SJSA1 (cell line): ENCODE results near the gene FOXP4. TPM values are rescaled to one million over a fixed set of nuclear protein-coding genes. Genes with fewer than 3 reads are reported as not detected.

ENCODE experiments used
- DNase-seq, 2 experiments: peaks; one replicate each; pipeline ENCODE4 v3.0.0-alpha.2; 2015 to 2020; ENCODE audit warnings: low spot score in 2 of 2, low read depth in 1 of 2
- H3K27ac ChIP-seq: fragments of 250-450 bp; sonication (Bioruptor Pico); 2 replicates; pipeline ENCODE4 v1.5.1; 2020; ENCODE audit warnings: mild to moderate bottlenecking, moderate library complexity
- H3K27me3 ChIP-seq: fragments of 250-450 bp; sonication (Bioruptor Pico); replicated peaks from 2 replicates; pipeline ENCODE4 v1.5.1; 2020; ENCODE audit warnings: mild to moderate bottlenecking, moderate library complexity
- H3K36me3 ChIP-seq: fragments of 250-450 bp; sonication (Bioruptor Pico); 2 replicates; pipeline ENCODE4 v1.5.1; 2020; ENCODE audit warnings: mild to moderate bottlenecking
- H3K4me1 ChIP-seq: fragments of 250-450 bp; sonication (Bioruptor Pico); replicated peaks from 2 replicates; pipeline ENCODE4 v1.6.1; 2021; ENCODE audit warnings: mild to moderate bottlenecking
- H3K4me3 ChIP-seq: fragments of 250-450 bp; sonication (Bioruptor Pico); 2 replicates; pipeline ENCODE4 v1.5.1; 2020; ENCODE audit warnings: mild to moderate bottlenecking
- H3K9me3 ChIP-seq: fragments of 250-450 bp; sonication (Bioruptor Pico); replicated peaks from 2 replicates; pipeline ENCODE4 v1.5.1; 2020; ENCODE audit warnings: mild to moderate bottlenecking
- total RNA-seq: library from RNA; depleted of rRNA; stranded (reverse); fragments of >200 nt; shearing (Covaris generic); gene quantifications from 2 replicates; pipeline ENCODE4 v1.2.3, GENCODE V29; 2014

Gene FOXP4
- total RNA-seq, 1 experiment from 2014 or later = 5.1 TPM

GRCh38 chr6:41529049-41529448 is 17.1 kb upstream of the FOXP4 start:
- DNase-seq = no peak
- H3K4me3 ChIP-seq = no peak overlapping the region
- H3K27me3 ChIP-seq = no peaks in the 10 kb centered on the region; the same call in 1 of the 2 replicates
- H3K4me1 ChIP-seq = peaks cover 28% of the 10 kb centered on the region
- H3K9me3 ChIP-seq = no peaks in the 10 kb centered on the region
- H3K36me3 ChIP-seq = no peaks in the 10 kb centered on the region
- no peak overlapping the region for H3K27ac ChIP-seq

- Histone ChIP-seq H3K4me3 (no peak overlapping the region), H3K27ac (no peak overlapping the region), H3K9me3 (no peaks in the 10 kb centered on the region), H3K36me3 (no peaks in the 10 kb centered on the region), H3K27me3 (no peaks in the 10 kb centered on the region; the same call in 1 of the 2 replicates), H3K4me1 (peaks cover 28% of the 10 kb centered on the region)
- DNase-seq = no peak
These were observed 16.2 kb upstream of the FOXP4 start for GRCh38 chr6:41529970-41530369.

GRCh38 chr6:41530476-41530875 is 15.7 kb upstream of the FOXP4 start:
- H3K27me3 ChIP-seq = no peaks in the 10 kb centered on the region; the same call in 1 of the 2 replicates
- no peak for DNase-seq
- no peak overlapping the region for H3K4me3 ChIP-seq
- no peaks in the 10 kb centered on the region for H3K36me3 ChIP-seq
- no peak overlapping the region for H3K27ac ChIP-seq
- no peaks in the 10 kb centered on the region for H3K9me3 ChIP-seq
- H3K4me1 ChIP-seq = peaks cover 28% of the 10 kb centered on the region

- no peak overlapping the region for H3K27ac ChIP-seq
- DNase-seq = no peak
- H3K36me3 ChIP-seq = no peaks in the 10 kb centered on the region
- H3K4me1 ChIP-seq = peaks cover 28% of the 10 kb centered on the region
- H3K4me3 ChIP-seq = no peak overlapping the region
- H3K27me3 ChIP-seq = no peaks in the 10 kb centered on the region; the same call in 1 of the 2 replicates
- no peaks in the 10 kb centered on the region for H3K9me3 ChIP-seq
These were observed 15.2 kb upstream of the FOXP4 start for GRCh38 chr6:41531016-41531415.

GRCh38 chr6:41531591-41532582 is 14.3 kb upstream of the FOXP4 start:
- DNase-seq = peak; percentile 72 to 88
- Histone ChIP-seq H3K27ac (peak overlapping the region; percentile 36), H3K4me3 (peak overlapping the region; percentile 9; the same call in 1 of the 2 replicates), H3K27me3 (no peaks in the 10 kb centered on the region; the same call in 1 of the 2 replicates), H3K4me1 (peaks cover 28% of the 10 kb centered on the region), H3K36me3 (no peaks in the 10 kb centered on the region), H3K9me3 (no peaks in the 10 kb centered on the region)

GRCh38 chr6:41535766-41536165 is 10.4 kb upstream of the FOXP4 start:
- no peak overlapping the region for H3K27ac ChIP-seq
- H3K9me3 ChIP-seq = no peaks in the 10 kb centered on the region
- H3K27me3 ChIP-seq = no peaks in the 10 kb centered on the region
- no peak overlapping the region for H3K4me3 ChIP-seq
- H3K36me3 ChIP-seq = no peaks in the 10 kb centered on the region
- H3K4me1 ChIP-seq = peaks cover 20% of the 10 kb centered on the region
- DNase-seq = no peak

GRCh38 chr6:41536795-41537758 is 9.1 kb upstream of the FOXP4 start:
- no peaks in the 10 kb centered on the region for H3K27me3 ChIP-seq
- DNase-seq = no peak
- no peaks in the 10 kb centered on the region for H3K36me3 ChIP-seq

GRCh38 chr6:41538556-41539182 is 7.5 kb upstream of the FOXP4 start:
- H3K4me1 ChIP-seq = no peaks in the 10 kb centered on the region
- no peaks in the 10 kb centered on the region for H3K9me3 ChIP-seq
- no peak overlapping the region for H3K27ac ChIP-seq
- no peak overlapping the region for H3K4me3 ChIP-seq
- no peaks in the 10 kb centered on the region for H3K27me3 ChIP-seq
- H3K36me3 ChIP-seq = no peaks in the 10 kb centered on the region
- no peak for DNase-seq

More at GRCh38 chr6:41536795-41537758, 9.1 kb upstream of the FOXP4 start:
- peaks cover 6% of the 10 kb centered on the region for H3K4me1 ChIP-seq
- no peak overlapping the region for H3K27ac ChIP-seq
- no peaks in the 10 kb centered on the region for H3K9me3 ChIP-seq
- H3K4me3 ChIP-seq = no peak overlapping the region

GRCh38 chr6:41539204-41539603 is 7.0 kb upstream of the FOXP4 start:
- Histone ChIP-seq H3K27me3 (no peaks in the 10 kb centered on the region), H3K4me1 (no peaks in the 10 kb centered on the region)

GRCh38 chr6:41541364-41541763 is 4.8 kb upstream of the FOXP4 start:
- H3K27ac ChIP-seq = no peak overlapping the region
- no peaks in the 10 kb centered on the region for H3K27me3 ChIP-seq
- no peaks in the 10 kb centered on the region for H3K9me3 ChIP-seq
- H3K36me3 ChIP-seq = no peaks in the 10 kb centered on the region
- no peak overlapping the region for H3K4me3 ChIP-seq
- peaks cover 11% of the 10 kb centered on the region for H3K4me1 ChIP-seq
- no peak for DNase-seq

More at GRCh38 chr6:41539204-41539603, 7.0 kb upstream of the FOXP4 start:
- no peaks in the 10 kb centered on the region for H3K9me3 ChIP-seq
- H3K4me3 ChIP-seq = no peak overlapping the region
- no peak for DNase-seq
- H3K27ac ChIP-seq = no peak overlapping the region
- H3K36me3 ChIP-seq = no peaks in the 10 kb centered on the region

- H3K4me3 ChIP-seq = no peak overlapping the region
- peaks cover 19% of the 10 kb centered on the region for H3K4me1 ChIP-seq
- H3K9me3 ChIP-seq = no peaks in the 10 kb centered on the region
- H3K36me3 ChIP-seq = peaks cover 9% of the 10 kb centered on the region
- no peaks in the 10 kb centered on the region for H3K27me3 ChIP-seq
- no peak overlapping the region for H3K27ac ChIP-seq
- DNase-seq = no peak
These were observed 3.1 kb upstream of the FOXP4 start for GRCh38 chr6:41543087-41543486.

- no peak overlapping the region for H3K27ac ChIP-seq
- H3K4me3 ChIP-seq = peak overlapping the region; percentile 86
- peaks cover 23% of the 10 kb centered on the region for H3K4me1 ChIP-seq
- H3K9me3 ChIP-seq = no peaks in the 10 kb centered on the region
- DNase-seq = no peak
- H3K36me3 ChIP-seq = peaks cover 24% of the 10 kb centered on the region
- H3K27me3 ChIP-seq = no peaks in the 10 kb centered on the region
These were observed 906 bp upstream of the FOXP4 start for GRCh38 chr6:41545247-41545702.

GRCh38 chr6:41546475-41546865 is 289 bp downstream of the FOXP4 start:
- H3K4me3 ChIP-seq = peak overlapping the region; percentile 86
- H3K36me3 ChIP-seq = peaks cover 36% of the 10 kb centered on the region
- H3K27ac ChIP-seq = no peak overlapping the region
- no peaks in the 10 kb centered on the region for H3K27me3 ChIP-seq
- no peaks in the 10 kb centered on the region for H3K9me3 ChIP-seq
- DNase-seq = peak in 1 of 2 experiments; percentile 21
- H3K4me1 ChIP-seq = peaks cover 23% of the 10 kb centered on the region
